Muscle of back (tissue), 11 donors: ENCODE data around the gene CNN3. TPM values are rescaled to one million over a fixed set of nuclear protein-coding genes. Genes with fewer than 3 reads are reported as not detected.

ENCODE experiments used
- DNase-seq, 3 donors: peaks; one replicate each; pipeline versions ENCODE4 v3.0.0 to v3.0.0-alpha.2; 2013
- polyA plus RNA-seq, 10 donors: library from polyadenylated mRNA; unstranded; fragments of 120-200 nt; gene quantifications; one replicate each; pipeline ENCODE4 v1.2.1, GENCODE V29; 2013; ENCODE audit not compliant: insufficient read length in 10 of 10

CNN3 gene
- polyA plus RNA-seq, 10 donors, result 297 to 463 (median 403) TPM

DNA sequence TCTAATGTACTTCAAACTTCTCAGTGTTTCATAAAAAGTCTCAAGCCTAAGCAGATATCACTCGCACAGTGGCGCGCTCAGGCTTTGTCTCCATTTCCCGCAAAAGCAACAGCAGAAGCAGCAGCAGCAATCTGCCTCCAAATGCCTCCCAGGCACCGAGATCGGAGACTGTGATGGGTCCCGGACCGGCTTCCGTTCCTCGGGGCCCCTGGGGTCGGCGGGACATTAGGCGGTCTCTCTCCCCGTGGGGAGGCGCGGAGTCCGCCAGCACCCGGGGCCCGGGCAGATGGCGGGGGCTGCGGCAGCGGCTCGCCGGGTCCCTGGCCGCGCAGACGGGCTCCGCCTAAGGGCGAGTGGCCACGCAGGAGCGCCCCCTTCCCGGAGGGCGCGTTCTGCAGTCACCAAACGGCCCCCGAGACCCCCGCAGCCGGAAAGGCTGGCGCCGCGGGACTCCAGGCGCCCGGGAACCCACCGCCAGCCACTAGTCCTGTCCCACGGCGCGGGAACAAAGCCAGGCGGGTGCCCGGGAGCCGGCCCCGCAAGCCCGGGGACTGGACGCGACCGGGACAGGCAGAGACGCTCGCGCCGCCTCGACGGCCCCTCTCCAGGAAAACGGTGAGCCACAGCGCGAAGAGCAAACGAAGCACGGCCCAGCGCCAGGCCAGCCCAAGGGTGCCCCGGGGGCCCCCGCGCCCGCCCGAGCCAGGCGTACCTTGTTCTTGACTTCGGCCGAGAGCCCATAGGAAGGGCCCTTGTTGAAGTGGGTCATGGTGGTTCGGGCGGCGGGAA, 590 bp downstream of the CNN3 start:
- DNase-seq, result peak; percentile 60 to 91 (median 78)

DNA sequence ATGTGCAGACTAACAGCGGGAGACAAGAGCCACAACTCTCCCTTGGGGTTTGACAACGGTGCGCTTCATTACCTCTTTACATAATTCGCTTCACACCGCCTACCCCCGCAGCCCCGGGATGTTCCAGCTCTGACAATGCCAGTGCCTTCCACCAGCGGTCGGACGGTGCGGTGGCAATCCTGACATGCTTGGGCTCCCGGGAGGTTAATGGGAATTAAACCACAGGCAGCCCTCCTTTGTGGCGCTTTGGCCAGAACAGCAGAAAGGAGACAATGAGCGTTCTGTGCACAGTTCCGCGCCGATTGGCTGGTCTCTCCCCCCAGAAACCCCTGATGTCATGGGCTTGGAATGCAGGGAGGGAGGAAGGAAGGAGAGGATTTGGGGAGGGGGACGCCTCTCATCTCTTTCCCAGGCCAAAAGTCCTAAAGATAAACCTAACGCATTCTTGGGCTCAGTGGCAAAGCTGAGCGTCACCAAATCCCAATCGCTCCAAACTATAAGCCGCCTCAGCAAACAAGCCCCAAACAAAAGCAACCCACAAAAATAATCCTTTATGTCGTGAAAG, 1.3 kb downstream of the CNN3 start:
- peak; percentile 93 to 97 (median 96) for DNase-seq

DNA sequence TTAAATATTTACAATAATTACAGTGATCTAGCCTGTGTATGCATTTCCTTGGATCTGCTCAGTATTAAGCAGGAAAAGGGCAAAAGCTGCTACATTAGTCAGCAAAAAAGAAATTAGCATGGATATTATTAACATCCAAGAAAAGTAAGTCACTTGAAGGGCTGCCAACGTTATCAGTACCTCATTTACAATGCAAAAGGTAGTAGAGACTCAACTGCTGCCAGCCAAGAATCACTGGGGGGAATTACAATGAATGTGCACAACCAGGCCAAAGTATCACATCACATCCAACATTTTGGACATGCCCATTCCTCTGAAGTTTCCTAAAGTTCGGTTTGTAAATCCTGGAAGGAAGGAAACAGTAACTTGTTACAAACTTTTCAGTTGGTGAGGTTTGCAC, 1.9 kb downstream of the CNN3 start:
- peak in 2 of 3 donors; percentile 47 to 78 for DNase-seq

DNA sequence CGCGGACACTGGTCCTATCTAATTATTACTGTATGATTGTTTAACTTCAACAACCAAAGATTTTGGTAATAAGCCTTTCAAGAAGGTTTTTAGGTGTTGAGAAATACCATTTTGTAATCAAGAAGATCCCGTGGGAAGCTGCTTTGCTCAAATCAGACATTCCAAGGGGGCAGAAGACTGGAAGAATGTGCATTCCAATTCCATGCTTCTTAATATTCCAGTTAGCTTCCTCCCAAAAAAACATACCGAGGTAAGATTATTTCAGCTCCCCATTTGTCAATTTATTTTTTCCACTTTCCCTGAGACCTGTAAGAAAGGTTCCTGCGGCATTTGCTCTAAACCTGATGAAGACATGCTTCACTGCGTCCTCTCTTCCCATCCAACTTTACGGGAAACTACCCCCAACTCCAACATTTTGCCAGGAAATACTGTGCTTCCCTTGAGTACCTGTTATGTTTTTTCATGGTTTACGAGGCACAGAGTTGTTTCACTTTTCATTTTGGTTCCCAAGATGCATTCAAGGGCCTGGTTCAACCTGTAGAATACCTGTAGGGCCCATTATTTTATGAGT, 4.1 kb downstream of the CNN3 start:
- DNase-seq, result peak in 2 of 3 donors; percentile 37 to 69

DNA sequence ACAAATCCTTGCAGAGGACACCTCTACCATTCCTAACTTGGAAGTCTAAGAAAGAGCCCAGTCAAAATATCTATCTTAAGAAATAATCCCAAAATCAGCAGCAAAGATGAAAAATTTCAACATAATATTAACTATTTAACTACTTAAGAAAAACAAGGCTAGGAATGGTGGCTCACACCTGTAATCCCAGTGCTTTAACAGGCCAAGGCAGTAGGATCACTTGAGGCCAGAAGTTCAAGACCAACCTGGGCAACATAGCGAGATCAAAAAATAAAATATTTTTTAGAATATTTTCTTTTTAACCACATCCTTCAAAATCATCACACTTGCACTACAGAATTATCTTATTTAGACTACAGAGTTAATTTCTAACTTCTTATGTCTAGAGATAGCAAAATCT, 4.9 kb downstream of the CNN3 start:
- no peak for DNase-seq

DNA sequence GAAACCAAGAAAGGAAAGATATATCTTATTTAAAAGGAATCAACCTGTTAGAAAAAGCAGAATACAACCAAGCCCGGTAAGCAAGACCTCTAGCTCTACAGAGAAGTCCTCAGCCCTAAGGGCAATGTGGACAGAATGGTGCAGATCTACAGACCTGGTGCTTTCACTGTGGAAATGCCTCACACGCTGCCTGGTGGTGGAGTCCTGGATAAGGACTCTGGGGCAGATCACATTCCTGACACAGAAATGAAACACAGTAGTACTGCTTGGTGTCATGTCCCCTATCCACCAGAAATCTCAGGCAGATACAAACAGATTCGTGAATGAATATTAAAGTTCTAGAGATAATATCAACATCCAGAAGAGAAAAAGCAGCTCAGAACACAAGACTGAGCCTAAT, 6.8 kb downstream of the CNN3 start:
- no peak for DNase-seq

DNA sequence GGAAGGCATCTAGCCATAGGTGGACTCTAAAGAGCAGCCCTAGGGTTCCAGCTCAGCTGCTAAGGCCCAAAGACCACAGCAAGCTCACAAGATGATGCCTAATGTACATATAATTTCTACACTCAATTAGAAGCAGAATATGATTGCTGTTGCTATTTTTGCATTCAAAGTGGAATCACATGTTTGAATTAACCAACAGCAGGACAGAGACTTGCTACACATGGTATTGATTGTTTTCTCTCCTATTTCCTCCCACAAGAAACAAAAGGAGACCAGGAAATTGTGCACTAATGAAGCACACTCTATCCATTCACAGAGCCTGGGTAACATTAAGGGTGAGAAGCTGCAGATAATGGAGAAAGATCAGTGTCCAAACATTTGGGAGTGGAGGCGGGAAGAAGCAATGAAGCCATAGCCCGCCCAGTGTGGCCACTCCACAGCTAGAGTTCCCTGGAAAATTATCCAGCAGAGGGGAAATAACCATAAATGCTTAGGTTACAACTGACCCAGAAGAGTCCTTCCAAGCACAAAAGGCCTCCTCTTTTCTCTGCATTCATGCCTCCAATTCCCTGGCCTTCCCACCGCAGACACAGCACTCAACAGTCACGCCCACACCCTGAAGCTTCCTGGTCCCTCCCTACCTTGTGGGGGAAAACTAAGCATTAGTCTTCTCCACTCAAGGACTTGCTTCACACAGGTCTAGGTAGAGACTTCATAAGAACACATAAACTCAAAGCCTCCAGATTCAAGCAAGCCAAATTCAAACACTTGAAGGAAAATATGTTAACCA, 7.5 kb downstream of the CNN3 start:
- DNase-seq, result peak in 1 of 3 donors; percentile 34

DNA sequence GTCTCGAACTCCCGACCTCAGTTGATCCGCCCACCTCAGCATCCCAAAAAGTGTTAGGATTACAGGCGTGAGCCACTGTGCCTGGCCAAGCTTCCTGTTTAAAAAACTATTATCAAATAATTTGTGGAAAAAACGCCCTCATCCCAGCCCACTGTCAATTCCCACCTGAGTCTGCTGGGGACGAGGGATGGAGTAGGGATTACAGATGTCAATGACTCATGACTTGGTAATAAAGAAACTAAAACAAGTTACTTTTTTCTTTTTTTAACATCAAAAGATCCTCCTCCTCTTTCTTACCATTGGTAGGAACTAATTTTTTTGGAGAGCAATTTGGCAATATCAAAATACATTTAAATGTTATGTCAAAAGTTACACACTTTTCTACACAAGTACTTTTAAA, 9.7 kb downstream of the CNN3 start:
- DNase-seq, result no peak

DNA sequence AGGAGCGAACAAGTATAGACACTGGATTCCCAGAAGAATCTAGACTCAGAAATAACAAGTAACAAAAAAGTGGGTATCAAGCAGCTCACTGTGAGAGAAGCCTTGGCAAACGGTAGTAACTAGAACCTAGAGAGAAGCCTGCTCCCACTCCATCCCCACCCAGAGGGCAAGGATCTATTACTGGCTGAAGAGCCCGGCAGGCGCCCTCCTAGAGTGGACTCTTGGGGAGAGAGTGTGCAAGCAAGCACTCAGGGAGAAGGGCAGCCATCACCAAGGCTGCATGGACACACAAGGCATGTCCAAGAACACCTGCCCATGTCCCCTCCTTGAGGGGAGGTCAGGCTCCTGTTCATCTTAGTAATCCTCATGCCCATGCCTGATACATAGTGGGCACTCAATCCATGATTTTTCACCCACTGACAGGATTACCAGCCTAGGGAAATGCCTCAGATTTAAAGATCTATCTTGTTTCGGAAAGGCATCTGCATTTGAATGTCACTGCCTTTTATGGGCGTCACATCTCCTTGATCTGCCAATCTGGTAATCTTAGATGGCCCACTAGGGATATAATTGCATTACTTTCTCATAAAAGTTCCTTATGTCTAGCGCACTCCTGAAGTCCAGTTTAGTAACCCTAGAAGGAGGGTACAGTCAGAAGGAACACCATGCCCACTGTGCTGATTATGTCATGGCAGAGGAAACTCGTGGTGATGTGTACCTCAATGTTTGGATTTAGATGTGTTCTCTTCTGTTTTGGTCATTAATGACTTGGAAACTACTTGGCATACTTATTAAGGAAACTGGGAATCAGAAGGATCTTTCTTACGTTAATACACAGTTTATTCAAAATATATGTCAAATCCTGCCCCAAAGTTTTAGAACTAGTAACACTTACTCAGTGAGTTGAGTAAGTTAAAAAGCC, 14.4 kb downstream of the CNN3 start:
- peak in 2 of 3 donors; percentile 35 to 47 for DNase-seq

DNA sequence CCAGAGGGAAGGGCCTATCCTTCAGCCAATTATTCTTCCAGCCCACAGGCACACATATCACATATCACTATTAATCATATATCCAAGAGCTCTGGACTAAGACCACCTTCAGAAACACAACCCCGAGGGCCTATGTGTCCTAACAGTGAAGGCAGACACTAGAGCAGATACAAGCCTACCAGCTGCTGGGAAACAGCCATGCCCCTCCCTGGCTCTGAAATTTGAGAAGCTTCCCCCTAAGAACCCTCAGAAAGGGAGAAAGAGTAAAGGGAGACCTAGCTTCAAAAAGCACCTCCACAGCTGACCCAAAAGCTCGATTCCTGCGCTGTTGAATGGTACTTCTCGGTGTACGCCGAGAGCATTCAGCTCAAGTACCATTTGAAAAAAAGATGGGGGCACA, 17.4 kb downstream of the CNN3 start:
- DNase-seq, result no peak

DNA sequence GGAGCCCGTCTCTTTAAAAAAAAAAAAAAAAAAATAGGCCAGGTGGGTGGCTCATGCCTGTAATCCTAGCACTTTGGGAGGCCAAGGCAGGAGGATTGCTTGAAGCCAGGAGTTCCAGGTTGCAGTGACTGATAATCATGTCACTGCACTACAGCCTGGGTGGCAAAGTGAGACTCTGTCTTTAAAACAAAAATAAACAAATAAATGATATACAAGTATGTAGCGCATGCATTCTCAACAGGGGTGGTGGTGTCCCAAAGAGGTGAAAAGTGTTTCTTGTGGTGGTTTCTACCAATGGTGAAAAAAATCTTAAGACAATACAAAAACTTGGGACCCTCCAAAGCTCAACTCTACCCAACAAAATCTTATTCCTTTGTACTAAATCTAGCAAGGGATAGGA, 17.9 kb downstream of the CNN3 start:
- DNase-seq, result no peak

DNA sequence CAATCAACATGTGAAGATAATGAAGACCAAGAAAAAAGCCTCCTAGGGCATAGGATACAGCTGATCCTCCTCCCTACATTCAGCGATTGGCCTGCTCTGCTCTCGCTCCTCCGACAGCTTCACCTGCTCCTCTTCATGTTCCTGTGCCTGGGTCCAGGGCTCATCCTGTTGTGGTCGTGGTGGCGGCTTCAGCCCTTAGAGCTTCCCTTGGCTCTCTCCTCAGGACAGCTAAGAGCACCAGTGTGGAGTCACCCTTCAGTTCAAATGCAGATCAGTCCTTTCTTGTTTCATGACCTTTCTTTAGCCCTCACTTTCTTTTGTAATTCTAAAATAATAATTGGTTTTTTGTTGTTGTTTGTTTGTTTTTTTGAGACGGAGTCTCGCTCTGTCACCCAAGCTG, 18.7 kb downstream of the CNN3 start:
- no peak for DNase-seq

DNA sequence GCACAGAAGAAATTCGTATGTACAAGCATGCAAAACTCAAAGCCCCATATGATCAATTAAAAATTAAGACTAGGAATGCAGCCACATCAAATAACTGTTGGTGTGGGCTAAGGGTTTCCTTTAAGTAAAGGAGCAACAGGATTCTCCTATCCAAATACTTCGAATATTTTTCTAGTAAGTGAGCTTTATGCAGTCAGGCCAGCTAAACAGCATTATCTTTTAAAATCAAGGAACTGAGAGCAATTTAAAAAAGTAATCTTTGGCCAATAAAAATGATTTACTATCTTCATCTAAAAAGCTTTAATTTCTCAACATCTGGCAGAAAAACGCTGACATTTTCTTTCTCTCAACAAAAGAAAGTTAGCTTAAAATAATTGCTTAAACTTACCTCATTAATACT, 19.8 kb downstream of the CNN3 start:
- DNase-seq, result no peak

DNA sequence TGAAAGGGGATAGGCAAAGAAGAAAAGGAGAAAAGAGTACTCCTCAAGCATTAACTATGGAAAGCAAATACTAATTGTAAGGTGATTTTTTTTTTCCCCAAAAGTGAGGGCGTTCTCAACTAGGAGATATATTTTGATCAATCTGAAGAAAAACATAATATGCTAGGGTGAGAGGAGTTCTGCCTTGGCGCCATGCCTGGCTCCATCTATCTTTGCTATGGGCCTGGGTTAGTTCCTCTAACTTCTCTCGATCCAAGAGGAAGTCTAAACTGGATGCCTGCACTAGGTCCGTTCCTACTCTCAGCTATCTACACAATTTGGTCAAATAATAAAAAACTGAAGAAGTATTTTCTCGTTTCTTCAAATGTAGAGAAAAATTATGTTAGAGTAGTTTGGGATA, 20.5 kb downstream of the CNN3 start:
- no peak for DNase-seq

DNA sequence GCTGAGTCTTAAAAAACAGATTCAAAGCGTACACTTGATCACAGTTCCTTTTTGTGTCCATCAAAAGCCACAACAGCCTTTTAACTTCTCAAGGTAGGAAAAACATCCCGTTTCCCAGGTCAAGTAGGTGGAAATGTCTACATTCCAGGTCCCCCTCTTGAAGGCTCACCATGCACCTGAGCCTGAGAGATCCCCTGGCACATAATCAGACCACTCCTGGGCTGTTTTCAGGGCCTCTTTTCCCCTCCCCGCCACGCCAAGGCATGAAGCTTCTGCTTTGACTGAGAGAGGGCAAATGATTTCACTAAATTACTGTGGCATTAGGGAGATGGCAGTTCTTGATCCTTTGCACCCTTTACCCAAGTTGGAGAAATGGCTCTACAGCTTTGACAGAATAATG, 21.7 kb downstream of the CNN3 start:
- no peak for DNase-seq

DNA sequence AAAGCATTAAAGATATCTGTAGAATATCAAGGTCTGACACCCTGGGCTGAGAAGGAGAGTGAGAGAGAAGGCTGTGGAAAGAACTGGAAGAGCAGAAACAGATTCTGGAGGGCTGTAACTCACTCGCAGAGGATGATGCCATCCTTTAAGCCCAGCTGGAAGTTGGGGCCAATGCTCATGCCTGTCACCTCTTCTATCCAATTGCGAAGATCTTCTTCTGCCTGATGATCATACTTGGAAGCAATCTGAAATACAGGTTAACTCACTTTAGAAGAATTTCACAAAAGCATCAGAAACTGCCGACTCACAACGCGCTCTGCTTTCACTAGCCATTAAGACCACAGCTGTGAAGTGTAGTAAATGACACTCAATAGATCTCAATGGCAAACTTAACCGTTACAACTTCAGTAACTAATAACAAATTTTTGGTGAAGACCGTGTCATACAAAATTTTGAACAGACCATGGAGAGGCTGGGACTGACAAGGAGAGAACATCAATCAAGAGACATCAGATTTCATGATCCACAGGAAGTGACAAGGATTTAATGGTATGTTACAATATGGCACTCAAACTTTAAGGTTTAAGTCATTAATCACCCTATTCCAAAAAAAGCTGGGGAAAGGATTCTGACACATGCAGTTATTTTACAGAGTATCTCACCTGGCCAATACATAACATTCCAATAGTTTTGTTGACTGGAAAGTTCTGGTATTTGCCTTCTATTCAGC, 23.5 kb downstream of the CNN3 start:
- no peak for DNase-seq

DNA sequence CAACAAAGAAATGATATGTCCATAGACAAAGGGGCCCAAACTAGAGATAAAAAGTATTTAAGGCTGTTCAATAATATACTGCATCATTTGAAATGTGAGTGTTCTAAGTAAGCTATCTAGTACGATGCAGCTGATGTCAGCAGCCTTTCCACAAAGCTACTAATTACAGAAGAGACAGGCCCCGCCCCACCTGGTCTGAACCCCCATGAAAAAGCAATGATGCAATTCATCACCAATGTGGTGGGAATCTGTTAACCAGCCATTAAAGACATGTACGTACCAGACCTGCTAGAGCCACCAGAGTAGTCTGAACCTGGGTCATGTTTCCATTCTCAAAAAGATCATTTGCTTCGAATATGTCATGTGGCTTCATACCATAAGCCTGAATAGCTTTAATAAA, 25.1 kb downstream of the CNN3 start:
- DNase-seq, result no peak

DNA sequence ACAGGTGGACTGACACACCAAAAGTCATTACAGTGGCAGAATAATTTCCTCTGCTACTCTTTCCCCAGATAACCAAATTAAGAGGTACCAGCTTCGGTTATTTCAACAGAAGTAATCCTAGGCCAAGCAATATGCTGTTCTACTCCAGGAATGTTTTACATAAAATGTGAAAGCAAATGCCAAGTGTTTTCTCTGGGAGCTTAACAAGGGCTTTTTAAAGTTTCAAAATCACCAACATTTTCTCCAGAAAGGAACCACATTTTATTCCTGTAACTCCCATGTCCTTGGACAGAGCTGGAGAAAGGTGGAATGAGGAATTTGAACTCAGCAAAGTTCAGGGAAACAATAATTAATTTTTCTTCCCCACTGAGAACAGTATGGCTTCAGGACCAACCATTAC, 27.2 kb downstream of the CNN3 start:
- DNase-seq, result no peak

DNA sequence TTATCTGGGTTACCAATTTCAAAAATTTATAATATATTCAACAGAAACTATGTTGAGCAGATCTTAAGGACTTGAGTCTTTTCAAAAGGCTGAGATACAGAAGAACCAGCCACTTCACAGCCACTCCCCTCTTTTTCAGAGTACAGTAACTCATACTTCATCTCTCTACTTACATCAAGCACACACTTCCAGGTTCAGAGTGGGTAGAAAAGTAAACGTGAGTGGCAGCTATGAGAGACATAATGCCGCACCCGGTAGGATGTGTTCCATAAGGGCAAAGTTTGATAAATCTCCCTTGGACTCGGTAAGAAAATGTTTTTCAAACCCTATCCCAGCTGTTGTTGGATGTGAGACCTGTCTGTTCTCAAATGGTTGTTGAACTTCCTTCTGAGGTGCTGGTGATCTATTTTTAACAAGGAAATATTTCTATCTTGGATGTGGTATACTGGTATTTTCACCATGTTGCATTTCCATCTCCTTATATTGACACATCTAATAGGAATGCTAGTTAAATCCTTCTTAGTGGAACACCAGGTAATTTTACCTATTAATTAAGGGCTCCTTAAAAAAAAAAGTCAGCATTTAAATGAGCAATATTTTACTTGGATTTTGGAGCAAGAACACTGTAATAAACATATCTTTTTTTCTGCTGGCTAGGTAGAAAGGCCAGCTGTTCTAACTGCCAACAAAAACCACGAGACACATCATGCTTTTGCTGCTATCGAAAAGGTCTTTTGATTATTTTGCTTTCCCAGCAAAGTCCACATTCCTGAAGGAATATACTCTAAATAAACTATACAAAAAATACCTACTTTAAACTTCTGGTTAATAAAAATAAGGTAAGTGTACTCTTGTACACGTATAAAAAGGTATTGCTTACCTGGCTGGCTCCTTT, 28.2 kb downstream of the CNN3 start:
- no peak for DNase-seq

DNA sequence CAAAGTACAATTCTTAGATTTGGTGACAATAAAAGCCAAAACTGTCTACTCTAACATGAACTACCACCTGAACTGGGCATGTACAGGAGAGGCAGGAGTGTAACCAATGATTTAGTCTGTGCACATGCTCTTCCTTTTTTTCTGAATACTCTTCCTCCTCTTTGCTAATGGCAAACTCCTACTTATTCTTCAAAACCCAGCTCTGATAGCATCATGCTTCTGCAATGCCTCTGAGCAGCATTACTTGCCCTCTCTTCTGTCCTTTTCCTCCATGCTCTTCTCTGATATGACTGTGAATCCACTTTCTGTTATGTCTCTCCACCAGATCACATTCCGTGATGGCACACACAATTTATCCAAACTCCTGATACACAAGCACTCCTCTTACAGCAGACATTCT, 31.4 kb downstream of the CNN3 start:
- no peak for DNase-seq
